HG02798 (cell line): ENCODE measurements around the gene ENHO.
A peak's percentile ranks its signal among the peaks of the same experiment; 100 is the strongest.

ENCODE experiments used
- ATAC-seq: cut with Tn5 transposase; IDR thresholded peaks from one replicate; pipeline ENCODE4 v1.9.1; 2021; ENCODE audit warnings: mild to moderate bottlenecking; ENCODE audit not compliant: unreplicated experiment, poor library complexity

Gene ENHO

GRCh38 chr9:34522971-34523797 lies at the start of gene ENHO:
ENHO (minus strand) TSS chr9:34522990; CDS start chr9:34521695, 1,295 bp downstream.
- ATAC-seq = peak; percentile 88

GRCh38 chr9:34572092-34572491 lies 49.3 kb upstream of the ENHO start:
- ATAC-seq = no peak

- ATAC-seq = no peak
Observed at GRCh38 chr9:34571481-34571810, 48.7 kb upstream of the ENHO start.

GRCh38 chr9:34570809-34571480 lies 48.2 kb upstream of the ENHO start:
- no peak for ATAC-seq

GRCh38 chr9:34570376-34570775 lies 47.6 kb upstream of the ENHO start:
- no peak for ATAC-seq

- no peak for ATAC-seq
Observed at GRCh38 chr9:34568774-34569173, 46.0 kb upstream of the ENHO start.

GRCh38 chr9:34568133-34568532 lies 45.3 kb upstream of the ENHO start:
- no peak for ATAC-seq

- ATAC-seq = no peak
Observed at GRCh38 chr9:34566972-34567371, 44.2 kb upstream of the ENHO start.

GRCh38 chr9:34566322-34566721 lies 43.5 kb upstream of the ENHO start:
- ATAC-seq = no peak

- no peak for ATAC-seq
Observed at GRCh38 chr9:34565856-34566255, 43.1 kb upstream of the ENHO start.

GRCh38 chr9:34564617-34565016 lies 41.8 kb upstream of the ENHO start:
- no peak for ATAC-seq

GRCh38 chr9:34563262-34563661 lies 40.5 kb upstream of the ENHO start:
- no peak for ATAC-seq

GRCh38 chr9:34562135-34562745 lies 39.5 kb upstream of the ENHO start:
- no peak for ATAC-seq

GRCh38 chr9:34560599-34561214 lies 37.9 kb upstream of the ENHO start:
- ATAC-seq = no peak

- ATAC-seq = no peak
Observed at GRCh38 chr9:34559624-34560455, 37.0 kb upstream of the ENHO start.

- no peak for ATAC-seq
Observed at GRCh38 chr9:34558919-34559623, 36.3 kb upstream of the ENHO start.

- no peak for ATAC-seq
Observed at GRCh38 chr9:34558364-34558763, 35.6 kb upstream of the ENHO start.

GRCh38 chr9:34557426-34558321 lies 34.9 kb upstream of the ENHO start:
- no peak for ATAC-seq

- no peak for ATAC-seq
Observed at GRCh38 chr9:34556949-34557348, 34.2 kb upstream of the ENHO start.
